ENCODE data around the gene ASXL1. TPM values are rescaled to one million over a fixed set of nuclear protein-coding genes. Genes with fewer than 3 reads are reported as not detected.

ASXL1 gene
- total RNA-seq, 1 experiment from 2014 or later: 52.2 TPM

DNA sequence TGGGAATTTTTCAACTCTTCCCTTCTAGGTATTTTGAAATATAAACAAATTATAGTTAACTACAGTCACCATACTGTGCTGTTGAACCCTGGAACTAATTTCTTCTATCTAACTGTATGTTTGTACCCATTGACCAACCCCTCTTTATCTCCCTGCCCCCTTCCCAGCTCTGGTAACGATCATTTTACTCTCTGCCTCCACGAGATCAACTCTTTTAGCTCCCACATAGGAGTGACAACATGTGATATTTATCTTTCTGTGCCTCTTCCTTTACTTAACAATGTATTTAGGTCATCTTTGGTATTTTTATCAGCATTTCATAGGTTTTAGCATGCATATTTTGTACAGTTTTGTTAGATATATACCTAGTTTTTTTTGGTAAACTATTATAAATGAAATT is 45.9 kb downstream of the ASXL1 start:
- ATAC-seq: no peak
- peaks cover 5% of the 10 kb centered on the region; the same call in 1 of the 2 replicates for H4K20me1 ChIP-seq (ENCODE audit: insufficient read depth)
- H3K4me2 ChIP-seq (ENCODE audit: low read length): no peak overlapping the region
- intact Hi-C loops (cut with micrococcal nuclease): no loop called here
- no peaks in the 10 kb centered on the region for H3K9me2 ChIP-seq (ENCODE audit: insufficient read depth)
- no peak overlapping the region for H3K9ac ChIP-seq (ENCODE audit: low read length)
- no TSS peak for BruUV-seq (replicated peaks)
- H3K36me3 ChIP-seq (ENCODE audit: control insufficient read depth in 1 of 2, insufficient read depth in 2 of 2, low read length in 2 of 2): peaks cover 0 to 2% of the 10 kb centered on the region in 2 experiments; a peak in 1 of 4 replicates
- CTCF ChIA-PET: no interaction called here
- no peaks in the 10 kb centered on the region for H3K27me3 ChIP-seq (ENCODE audit: insufficient read depth, low read length)
- no peaks in the 10 kb centered on the region for H3K4me1 ChIP-seq (ENCODE audit: control insufficient read depth in 1 of 2, insufficient read depth in 2 of 2, low read length in 2 of 2)
- TF ChIP-seq EZH2phosphoT487 (IDR thresholded peaks at IDR 0.05; ENCODE audit: borderline replicate concordance) (no peak), ELF1 (IDR thresholded peaks at IDR 0.05; ENCODE audit: borderline replicate concordance, low read depth) (no peak), RAD21 (IDR thresholded peaks at IDR 0.05; ENCODE audit: low read depth) (no peak), TCF7L2 (IDR thresholded peaks at IDR 0.05; ENCODE audit: borderline replicate concordance, extremely low read depth, insufficient read depth, insufficient read length) (no peak), POLR2A (IDR thresholded peaks at IDR 0.05; ENCODE audit: borderline replicate concordance, extremely low read depth, insufficient read depth, insufficient read length) (no peak), FOSL1 (IDR thresholded peaks at IDR 0.05; ENCODE audit: low read depth) (no peak), SIN3A (IDR thresholded peaks at IDR 0.05; ENCODE audit: low read depth) (no peak), SP1 (IDR thresholded peaks at IDR 0.05; ENCODE audit: low read depth) (no peak), YY1 (IDR thresholded peaks at IDR 0.05; ENCODE audit: extremely low read depth, insufficient replicate concordance, low read depth, low read length) (no peak), POLR2AphosphoS5 (IDR thresholded peaks at IDR 0.05; ENCODE audit: low read depth, low read length) (no peak), ZNF274 (IDR thresholded peaks at IDR 0.05; ENCODE audit: low read depth, low read length) (no peak), ZFX (IDR thresholded peaks at IDR 0.05) (no peak), EGR1 (IDR thresholded peaks at IDR 0.05; ENCODE audit: low read depth) (no peak), MAX (IDR thresholded peaks at IDR 0.05) (no peak), EZH2 (IDR thresholded peaks at IDR 0.05) (no peak), CEBPB (IDR thresholded peaks at IDR 0.05; ENCODE audit: low read depth) (no peak), CBX3 (IDR thresholded peaks at IDR 0.05; ENCODE audit: low read depth) (no peak)
- TF ChIP-seq, protein P1, sequence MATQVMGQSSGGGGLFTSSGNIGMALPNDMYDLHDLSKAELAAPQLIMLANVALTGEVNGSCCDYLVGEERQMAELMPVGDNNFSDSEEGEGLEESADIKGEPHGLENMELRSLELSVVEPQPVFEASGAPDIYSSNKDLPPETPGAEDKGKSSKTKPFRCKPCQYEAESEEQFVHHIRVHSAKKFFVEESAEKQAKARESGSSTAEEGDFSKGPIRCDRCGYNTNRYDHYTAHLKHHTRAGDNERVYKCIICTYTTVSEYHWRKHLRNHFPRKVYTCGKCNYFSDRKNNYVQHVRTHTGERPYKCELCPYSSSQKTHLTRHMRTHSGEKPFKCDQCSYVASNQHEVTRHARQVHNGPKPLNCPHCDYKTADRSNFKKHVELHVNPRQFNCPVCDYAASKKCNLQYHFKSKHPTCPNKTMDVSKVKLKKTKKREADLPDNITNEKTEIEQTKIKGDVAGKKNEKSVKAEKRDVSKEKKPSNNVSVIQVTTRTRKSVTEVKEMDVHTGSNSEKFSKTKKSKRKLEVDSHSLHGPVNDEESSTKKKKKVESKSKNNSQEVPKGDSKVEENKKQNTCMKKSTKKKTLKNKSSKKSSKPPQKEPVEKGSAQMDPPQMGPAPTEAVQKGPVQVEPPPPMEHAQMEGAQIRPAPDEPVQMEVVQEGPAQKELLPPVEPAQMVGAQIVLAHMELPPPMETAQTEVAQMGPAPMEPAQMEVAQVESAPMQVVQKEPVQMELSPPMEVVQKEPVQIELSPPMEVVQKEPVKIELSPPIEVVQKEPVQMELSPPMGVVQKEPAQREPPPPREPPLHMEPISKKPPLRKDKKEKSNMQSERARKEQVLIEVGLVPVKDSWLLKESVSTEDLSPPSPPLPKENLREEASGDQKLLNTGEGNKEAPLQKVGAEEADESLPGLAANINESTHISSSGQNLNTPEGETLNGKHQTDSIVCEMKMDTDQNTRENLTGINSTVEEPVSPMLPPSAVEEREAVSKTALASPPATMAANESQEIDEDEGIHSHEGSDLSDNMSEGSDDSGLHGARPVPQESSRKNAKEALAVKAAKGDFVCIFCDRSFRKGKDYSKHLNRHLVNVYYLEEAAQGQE (IDR thresholded peaks at IDR 0.05; ENCODE audit: low read depth): no peak
- TF ChIP-seq, protein P2, sequence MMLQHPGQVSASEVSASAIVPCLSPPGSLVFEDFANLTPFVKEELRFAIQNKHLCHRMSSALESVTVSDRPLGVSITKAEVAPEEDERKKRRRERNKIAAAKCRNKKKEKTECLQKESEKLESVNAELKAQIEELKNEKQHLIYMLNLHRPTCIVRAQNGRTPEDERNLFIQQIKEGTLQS (IDR thresholded peaks at IDR 0.05): no peak
- DNase-seq (ENCODE audit: low read depth, low spot score): no peak
- H3K4me3 ChIP-seq (replicated peaks in 1 of 2; ENCODE audit: low read depth in 1 of 2, low read length in 2 of 2): no peak overlapping the region
- H3K9me3 ChIP-seq (ENCODE audit: control insufficient read depth in 1 of 2, insufficient read depth in 1 of 2, low read depth in 1 of 2, low read length in 2 of 2): no peaks in the 10 kb centered on the region
- POLR2A ChIA-PET: no interaction called here
- H3K27ac ChIP-seq (ENCODE audit: low read depth, low read length): no peak overlapping the region
- peaks cover 82% of the 10 kb centered on the region for H3K79me2 ChIP-seq (ENCODE audit: insufficient read depth, low read length)
- H2AFZ ChIP-seq (ENCODE audit: low read depth, low read length, poor library complexity, severe bottlenecking): no peak overlapping the region
- RAD21 ChIA-PET (ENCODE audit: low non-redundant PET in 1 of 2, low total read pairs in 2 of 2, uncharacterized antibody in 2 of 2, unreplicated experiment in 2 of 2): no interaction called here
